Activated T-helper 1 cell treated with anti-CD3 and anti-CD28 coated beads, Interleukin-2, amount 50 U/mL, for 16 hours (primary cell): ENCODE data around the gene KLHL20.
"Not testable (repeated sequence)": the region's sequence is repeated elsewhere in the genome, so short reads cannot be mapped to it uniquely, and the experiment has no call there.

Experiments used
- DNase-seq, 2 donors: peaks; one replicate each; pipeline ENCODE4 v3.0.0-alpha.2; 2020; ENCODE audit warnings: low read depth in 1 of 2, low spot score in 1 of 2

The KLHL20 gene

DNA sequence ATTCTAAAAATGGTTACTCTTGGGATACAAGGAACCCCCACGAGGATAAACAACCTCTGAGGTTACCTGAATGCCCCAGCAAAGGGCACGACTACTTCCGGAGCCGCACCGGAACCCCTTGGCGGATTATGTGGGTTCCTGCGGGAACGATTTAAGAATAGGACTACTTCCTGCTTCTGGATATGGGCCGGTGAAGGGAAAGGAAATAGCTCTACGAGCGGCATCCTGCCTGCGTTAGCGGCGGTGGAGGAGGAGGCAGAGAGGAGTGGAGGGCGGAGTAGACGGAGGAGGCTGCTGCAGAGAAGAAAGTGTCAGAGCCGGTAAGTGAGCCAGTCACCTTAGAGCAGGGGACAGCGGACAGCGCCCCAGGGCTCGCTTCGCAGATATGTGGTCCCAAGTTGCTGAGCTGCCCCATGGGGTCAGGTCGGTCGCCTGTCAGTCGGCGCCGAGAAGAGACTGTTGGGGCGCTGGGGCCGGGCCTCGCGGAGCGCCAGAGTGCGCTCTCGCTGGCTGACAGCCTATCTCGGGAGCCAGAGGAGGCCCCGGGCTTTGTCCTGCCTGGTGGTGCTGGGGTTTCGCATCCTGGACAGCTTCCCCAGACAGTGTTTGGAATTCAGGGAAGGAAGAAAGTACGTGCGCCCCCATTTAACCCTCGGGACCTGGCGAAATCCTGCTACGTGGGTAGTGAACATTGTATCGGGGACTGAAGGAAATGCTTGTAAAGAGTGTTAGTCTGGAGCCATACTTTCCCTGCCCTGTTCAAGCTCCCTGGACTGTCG, at the start of gene KLHL20:
Gene KLHL20 (plus strand): TSS at position 223 of the 779 bp plus-strand sequence. CDS start 1,063 bp downstream, outside the sequence.
- DNase-seq: peak; percentile 67 to 80

DNA sequence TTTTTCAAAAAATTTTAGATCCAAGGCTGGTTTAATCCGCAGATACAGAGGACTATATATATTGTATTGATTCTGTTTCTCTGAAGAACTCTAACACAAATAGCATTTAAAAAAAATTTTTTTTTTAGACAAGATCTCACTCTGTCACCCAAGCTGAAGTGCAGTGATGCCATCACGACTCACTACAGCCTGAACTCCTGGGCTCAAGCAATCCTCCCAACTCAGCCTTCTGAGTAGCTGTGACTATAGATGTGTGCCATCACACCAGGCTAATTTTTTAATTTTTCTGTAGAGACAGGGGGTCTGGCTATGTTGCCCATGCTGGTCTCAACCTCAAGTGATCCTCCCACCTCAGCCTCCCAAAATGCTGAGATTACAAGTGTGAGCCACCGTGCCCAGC, 48.1 kb upstream of the KLHL20 start:
- DNase-seq: no peak

GRCh38 chr1:173669491-173669941, 45.3 kb upstream of the KLHL20 start, which contains the start of gene ANKRD45:
TSS of gene ANKRD45 (minus strand) at chr1:173669851. CDS start at chr1:173659418, 10,433 bp downstream.
- DNase-seq: no peak

DNA sequence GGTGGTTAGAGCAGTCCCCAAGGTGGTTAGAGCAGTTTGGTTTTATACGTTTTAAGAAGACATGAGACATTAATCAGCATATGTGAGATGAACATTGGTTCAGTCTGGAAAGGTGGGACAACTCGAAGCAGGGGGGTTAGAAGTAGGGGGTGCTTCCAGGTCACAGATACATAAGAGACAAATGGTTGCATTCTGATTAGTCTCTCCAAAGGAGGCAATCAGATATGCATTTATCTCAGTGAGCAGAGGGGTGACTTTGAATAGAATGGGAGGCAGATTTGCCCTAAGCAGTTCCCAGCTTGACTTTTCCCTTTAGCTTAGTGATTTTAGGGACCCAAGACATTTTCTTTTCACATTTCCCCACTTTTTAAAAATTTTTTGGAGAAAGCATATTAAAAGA, 40.3 kb upstream of the KLHL20 start:
- not testable (repeated sequence) for DNase-seq

- DNase-seq: not testable (repeated sequence)
These were observed 34.6 kb upstream of the KLHL20 start for GRCh38 chr1:173680152-173680551.

DNA sequence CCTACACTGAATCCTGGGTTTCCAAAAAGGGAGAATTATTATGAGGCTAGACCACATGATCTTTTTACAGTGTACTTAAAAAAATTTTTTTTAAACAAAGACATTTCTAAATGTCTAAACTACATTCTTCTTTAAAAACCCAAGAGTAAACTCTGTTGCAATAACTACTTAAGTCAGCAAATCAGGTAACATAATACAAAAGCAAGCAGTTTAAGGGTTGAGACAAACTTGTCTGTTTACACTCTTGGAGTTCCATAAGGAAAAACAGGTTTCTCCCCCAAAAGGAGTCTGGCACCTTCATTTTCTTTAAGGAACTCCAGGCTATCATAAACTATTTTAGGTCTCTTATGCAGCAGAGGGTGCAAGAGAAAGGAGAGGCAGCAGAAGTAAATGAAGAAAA, 32.6 kb upstream of the KLHL20 start:
- no peak for DNase-seq

- DNase-seq: not testable (repeated sequence)
These were observed 30.9 kb upstream of the KLHL20 start for GRCh38 chr1:173683838-173684237.

DNA sequence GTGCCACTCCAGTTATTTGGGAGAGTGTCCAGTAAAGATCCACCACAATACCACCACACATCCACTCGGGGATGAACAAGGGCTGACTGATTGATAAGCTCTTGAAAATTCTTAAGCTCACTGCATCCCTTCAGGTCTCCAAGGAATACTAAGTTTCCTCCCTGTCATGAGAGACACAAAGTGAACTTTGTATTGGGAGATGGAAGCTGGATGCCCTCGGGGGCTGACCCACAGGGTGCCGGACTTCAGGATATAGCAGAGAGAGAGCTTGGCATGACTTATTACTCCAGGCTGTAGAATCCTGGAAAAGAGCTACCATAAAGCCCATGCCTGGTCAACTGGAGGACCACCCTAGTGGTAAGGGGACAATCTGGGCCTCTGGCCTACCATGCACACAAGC, 29.7 kb upstream of the KLHL20 start:
- not testable (repeated sequence) for DNase-seq

GRCh38 chr1:173688300-173688699, 26.5 kb upstream of the KLHL20 start:
- no peak for DNase-seq

DNA sequence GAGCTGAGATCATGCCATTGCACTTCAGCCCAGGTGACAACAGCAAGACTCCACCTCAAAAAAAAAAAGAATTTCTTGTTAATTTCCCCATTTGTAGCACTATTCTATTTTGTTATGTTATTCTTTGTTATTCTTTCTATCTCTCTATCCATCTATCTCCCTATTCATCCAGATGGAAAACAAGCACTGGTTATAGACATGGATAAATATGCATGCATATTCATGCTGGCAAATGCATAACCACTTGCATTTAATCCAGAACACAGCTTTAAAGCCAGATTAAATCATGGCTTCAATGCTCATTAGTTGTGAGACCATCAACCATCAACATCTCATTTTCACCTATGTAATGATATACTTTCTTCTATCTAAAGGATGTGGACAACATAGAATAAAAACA, 21.5 kb upstream of the KLHL20 start:
- no peak for DNase-seq

GRCh38 chr1:173701299-173701698, 13.5 kb upstream of the KLHL20 start:
- not testable (repeated sequence) for DNase-seq

GRCh38 chr1:173702736-173703135, 12.0 kb upstream of the KLHL20 start:
- no peak for DNase-seq

- DNase-seq: no peak
These were observed 9.7 kb upstream of the KLHL20 start for GRCh38 chr1:173705117-173705516.

DNA sequence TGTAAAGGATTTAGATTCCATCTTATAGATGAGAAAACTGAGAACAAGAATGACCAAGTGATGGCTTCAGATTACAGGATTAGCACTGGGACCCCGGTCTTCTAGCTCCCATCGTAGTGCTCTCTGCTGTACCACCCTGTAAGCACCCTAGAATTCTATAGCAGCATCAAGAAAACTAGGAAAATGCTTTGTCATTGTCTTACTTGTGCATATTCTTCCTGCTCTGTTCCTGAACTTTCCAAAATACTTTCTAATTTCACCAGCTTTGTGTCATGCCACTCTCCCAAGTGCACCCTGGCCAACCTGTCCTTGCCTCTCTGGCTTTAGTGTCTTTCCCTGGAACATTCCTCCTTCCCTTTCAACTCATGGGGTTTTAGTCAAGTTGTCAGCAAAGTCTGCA, 6.0 kb upstream of the KLHL20 start:
- DNase-seq: no peak

- DNase-seq: no peak
These were observed 381 bp upstream of the KLHL20 start for GRCh38 chr1:173714441-173714758.

DNA sequence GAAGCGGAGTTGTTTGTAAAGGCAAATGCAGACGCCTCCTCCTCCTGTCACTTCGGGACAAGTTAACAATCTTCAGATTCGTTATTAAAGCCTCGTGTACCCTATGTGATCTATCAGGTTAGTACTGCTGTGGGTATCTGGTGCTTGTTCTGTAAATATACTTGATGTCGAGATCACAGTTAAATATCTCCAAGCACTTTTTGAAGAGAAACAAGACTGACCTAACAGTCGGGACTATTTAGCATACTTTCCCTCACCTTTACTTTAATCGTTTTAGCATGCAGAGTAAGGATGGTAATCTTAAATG, 710 bp downstream of the KLHL20 start:
- no peak for DNase-seq

DNA sequence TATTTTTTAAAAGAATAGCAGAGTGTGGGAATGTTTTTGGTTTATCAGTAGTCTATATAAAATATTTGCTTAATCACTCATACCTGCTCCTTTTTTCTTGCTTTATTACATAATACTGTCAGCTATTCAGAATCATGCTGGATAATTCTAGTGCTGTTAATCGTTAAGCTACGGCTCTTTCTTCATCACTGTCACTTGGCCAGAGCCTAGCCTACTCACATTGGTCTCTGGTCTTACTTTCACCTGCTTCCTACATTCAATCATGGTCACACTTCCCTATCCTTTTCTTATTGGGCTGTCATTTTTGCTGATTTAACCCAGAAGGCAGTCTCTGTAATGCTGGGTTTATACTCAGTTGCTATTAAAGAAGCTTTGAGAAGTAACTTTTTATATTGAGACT, 2.5 kb downstream of the KLHL20 start:
- DNase-seq: no peak

DNA sequence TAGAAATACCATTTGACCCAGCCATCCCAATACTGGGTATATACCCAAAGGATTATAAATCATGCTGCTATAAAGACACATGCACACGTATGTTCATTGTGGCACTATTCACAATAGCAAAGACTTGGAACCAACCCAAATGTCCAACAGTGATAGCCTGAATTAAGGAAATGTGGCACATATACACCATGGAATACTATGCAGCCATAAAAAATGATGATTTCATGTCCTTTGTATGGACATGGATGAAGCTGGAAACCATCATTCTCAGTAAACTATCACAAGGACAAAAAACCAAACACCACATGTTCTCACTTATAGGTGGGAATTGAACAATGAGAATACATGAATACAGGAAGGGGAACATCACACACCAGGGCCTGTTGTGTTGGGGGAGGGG, 16.6 kb downstream of the KLHL20 start:
- not testable (repeated sequence) for DNase-seq

DNA sequence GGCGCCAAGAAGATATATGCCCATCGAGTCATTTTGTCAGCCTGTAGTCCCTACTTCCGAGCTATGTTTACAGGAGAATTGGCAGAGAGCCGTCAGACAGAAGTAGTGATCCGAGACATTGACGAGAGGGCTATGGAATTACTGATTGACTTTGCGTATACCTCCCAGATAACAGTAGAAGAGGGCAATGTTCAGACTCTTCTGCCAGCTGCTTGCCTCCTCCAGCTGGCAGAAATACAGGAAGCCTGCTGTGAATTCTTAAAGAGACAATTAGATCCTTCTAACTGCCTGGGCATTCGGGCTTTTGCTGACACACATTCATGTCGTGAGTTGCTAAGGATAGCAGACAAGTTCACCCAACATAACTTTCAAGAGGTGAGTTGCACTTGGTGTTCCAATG, 19.1 kb downstream of the KLHL20 start:
- DNase-seq: no peak

GRCh38 chr1:173736104-173736503, 21.3 kb downstream of the KLHL20 start:
- DNase-seq: not testable (repeated sequence)

DNA sequence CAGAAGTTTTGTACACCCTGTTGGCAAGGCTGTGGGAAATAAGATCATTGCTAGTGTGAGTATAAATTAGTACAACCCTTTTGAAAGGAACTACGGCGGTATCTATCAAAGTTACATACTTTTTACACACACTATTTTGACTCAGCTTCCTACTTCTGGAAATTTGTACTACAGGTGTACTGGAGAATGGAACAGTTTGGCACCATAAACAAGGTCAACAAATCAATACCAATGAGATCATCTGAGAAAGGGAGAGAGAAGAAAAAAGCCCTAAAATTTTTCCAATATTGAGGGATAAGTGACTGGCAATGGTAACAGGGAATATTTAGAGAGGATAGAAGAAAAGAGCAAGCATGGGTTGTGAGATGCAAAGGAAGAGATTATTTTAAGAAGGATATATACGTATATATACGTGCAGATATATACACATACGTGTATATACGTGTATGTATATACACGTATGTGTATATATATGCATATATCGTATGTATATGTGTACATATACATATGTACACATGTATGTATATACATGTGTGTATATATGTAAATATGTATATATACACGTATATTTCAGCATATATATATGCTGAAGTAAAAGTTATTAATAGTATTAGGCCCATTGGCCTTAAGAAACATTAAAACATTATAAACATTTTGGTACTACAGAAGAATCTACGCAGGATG, 27.6 kb downstream of the KLHL20 start:
- DNase-seq: no peak

DNA sequence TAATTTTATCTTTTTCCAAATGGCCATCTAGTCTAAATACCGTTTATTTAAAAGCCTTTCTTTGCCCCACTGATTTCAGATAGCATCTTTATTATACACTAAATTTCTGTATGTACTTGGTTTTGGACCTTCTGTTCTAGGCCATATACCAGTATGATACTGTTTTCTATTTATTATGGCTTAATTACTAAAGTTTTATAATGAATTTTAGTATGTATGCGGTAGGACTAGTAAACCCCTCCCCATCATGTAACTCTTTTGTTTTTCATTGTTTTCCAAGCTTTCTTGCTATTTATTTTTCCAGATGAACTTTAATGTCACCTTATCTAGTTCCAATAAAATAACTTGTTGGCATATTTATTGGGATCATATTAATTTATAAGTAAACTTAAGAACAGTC, 29.9 kb downstream of the KLHL20 start:
- DNase-seq: no peak

GRCh38 chr1:173749137-173749536, 34.4 kb downstream of the KLHL20 start:
- no peak for DNase-seq
